Ovary (tissue), 9 donors: ENCODE results near the gene ADO. TPM values are rescaled to one million over a fixed set of nuclear protein-coding genes. Genes with fewer than 3 reads are reported as not detected.

Source experiments
- DNase-seq, 5 donors: peaks; one replicate each; pipeline ENCODE4 v3.0.0-alpha.2; 2019 to 2020
- H3K27ac ChIP-seq, 2 donors: fragments of 200-600 bp; one replicate each; pipeline versions ENCODE4 v1.5.1 to v1.8.0; 2019 to 2022
- H3K27me3 ChIP-seq: fragments of 200-600 bp; one replicate; pipeline ENCODE4 v1.8.0; 2022
- H3K36me3 ChIP-seq: fragments of 200-600 bp; sonication (generic); one replicate; pipeline ENCODE4 v1.5.1; 2019
- H3K4me1 ChIP-seq: one replicate; pipeline ENCODE4 v1.8.1; 2013; ENCODE audit warnings: mild to moderate bottlenecking, moderate library complexity; ENCODE audit not compliant: insufficient read depth
- H3K4me3 ChIP-seq: fragments of 200-600 bp; sonication (generic); one replicate; pipeline ENCODE4 v1.5.1; 2017
- H3K9me3 ChIP-seq, 2 donors: fragments of 200-600 bp in 1 of 2; sonication (generic) in 1 of 2; one replicate each; pipeline versions ENCODE4 v1.5.1 to v1.8.1; 2013 to 2019; ENCODE audit warnings: mild to moderate bottlenecking in 1 of 2, moderate library complexity in 1 of 2
- EP300 ChIP-seq: sonication (generic); formaldehyde crosslinking; IDR thresholded peaks from one replicate; pipeline ENCODE4 v1.6.1; 2017; ENCODE audit warnings: antibody characterized with exemption
- POLR2A ChIP-seq: fragments of 450-650 bp; IDR thresholded peaks from one replicate; pipeline ENCODE4 v1.6.1; 2017; ENCODE audit warnings: antibody characterized with exemption, mild to moderate bottlenecking, moderate library complexity
- WGBS, 3 donors: extraction: QIAGEN DNeasy Blood & Tissue Kit in 1 of 3; methylation state at CpG; one replicate each; pipeline versions ENCODE4 v1.1.5 to v1.1.7; 2013 to 2017; 5-methylcytosine and 5-hydroxymethylcytosine counted together
- intact Hi-C, 4 donors: fragments of 100-400 bp; cut with DNase I; formaldehyde crosslinking; loops; one replicate each; pipeline versions ENCODE4 v1.11.0 to v1.15.1; 2022 to 2023
- polyA plus RNA-seq, 2 donors: library from polyadenylated mRNA; stranded (reverse); fragments of 200-250 nt in 1 of 2; fragments of 350-450 nt in 1 of 2; fragmentation: Illumina TruSeq in 1 of 2; extraction: RNeasy Lipid Tissue Mini Kit (QIAGEN cat#74804) in 1 of 2; gene quantifications; one replicate each; pipeline ENCODE4 v1.2.3, GENCODE V29; 2013 to 2014
- total RNA-seq, 7 donors: library from RNA; depleted of rRNA in 2 of 7; stranded (reverse); fragments of >200 nt in 2 of 7; fragmentation: NEBNext Ultra II Directional in 3 of 7; extraction: Animal tissue kit (Norgen Biotek cat#: 25700) in 3 of 7; gene quantifications; one replicate each; pipeline versions ENCODE4 v1.1.0 to v1.2.4, GENCODE V29; 2016 to 2023
- TF ChIP-seq, protein P1 (sequence below), 3 donors: fragments of 450-650 bp in 2 of 3; fragments of 200-600 bp in 1 of 3; IDR thresholded peaks; one replicate each; pipeline versions ENCODE4 v1.5.1 to v1.8.0; 2016 to 2022; ENCODE audit warnings: antibody characterized with exemption in 3 of 3, mild to moderate bottlenecking in 1 of 3
- donor health status: DM: no; HTN: no; CAD: no; lungs with moderate emphysema.
- donor health status: DM: no; HTN: no; CAD: no.
- donor health status: Bipolar disorder and iron deficiency.
- donor health status: DM: yes; HTN: yes; CAD: no.
- donor health status: DM: no; HTN: no; CAD: no.
- donor health status: DM: yes; HTN: yes; CAD: no.

ADO gene
- total and polyA plus RNA-seq, 9 donors: 9.7 to 31.1 (median 22.2) TPM

DNA sequence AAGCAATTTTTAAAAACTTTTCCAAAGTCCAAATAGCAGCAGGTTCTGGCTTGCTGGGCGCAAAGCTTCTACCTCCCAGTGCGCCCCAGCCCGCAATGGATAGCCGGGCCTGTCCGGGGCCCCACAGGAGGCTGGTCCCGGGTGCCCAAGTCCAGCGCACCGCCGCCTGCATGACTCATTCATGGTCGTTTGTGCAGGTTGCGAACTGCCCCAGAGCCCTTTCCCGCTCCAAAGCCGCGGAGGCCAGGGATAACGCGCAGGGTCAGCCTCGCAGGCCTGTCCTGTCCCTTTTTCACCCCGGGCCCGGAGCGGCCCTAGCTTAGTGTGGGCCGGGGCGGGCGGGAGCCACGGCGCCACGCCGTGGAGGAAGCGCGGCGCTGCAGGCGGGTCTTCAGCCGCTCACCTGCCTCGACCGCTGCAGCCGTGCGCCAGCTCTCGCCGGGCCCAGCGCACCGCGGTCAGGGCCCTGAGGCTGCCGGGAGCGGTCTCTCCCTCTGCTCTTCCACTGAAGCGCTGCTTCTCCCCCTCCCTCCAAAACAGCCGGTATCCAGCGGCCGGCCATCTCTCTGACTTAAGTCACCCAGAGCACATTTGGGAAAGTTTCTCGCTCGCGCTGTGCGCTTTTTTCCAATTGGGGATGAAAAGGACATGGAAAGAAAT is 13.4 kb downstream of the ADO start:
- intact Hi-C loops: loop anchor here in 2 of 4 donors (10.0 kb wide), 2 partner anchors 317 to 337 kb away; partner anchors contain the start of gene NRBF2 (in 1 of the 2)
- Histone ChIP-seq H3K4me3 (peak overlapping the region; percentile 81), H3K9me3 (no peaks in the 10 kb centered on the region), H3K36me3 (no peaks in the 10 kb centered on the region), H3K27ac (peak overlapping the region; percentile 16 to 81), H3K27me3 (no peaks in the 10 kb centered on the region), H3K4me1 (peaks cover 18% of the 10 kb centered on the region)
- peak; percentile 52 to 82 (median 71) for DNase-seq
- WGBS, 3 donors: 0 to 1% (median 1%) methylated on average over 43 to 51 of the region's 51 CpGs
- no peak for TF ChIP-seq POLR2A
- no peak for TF ChIP-seq EP300
- TF ChIP-seq, protein P1, sequence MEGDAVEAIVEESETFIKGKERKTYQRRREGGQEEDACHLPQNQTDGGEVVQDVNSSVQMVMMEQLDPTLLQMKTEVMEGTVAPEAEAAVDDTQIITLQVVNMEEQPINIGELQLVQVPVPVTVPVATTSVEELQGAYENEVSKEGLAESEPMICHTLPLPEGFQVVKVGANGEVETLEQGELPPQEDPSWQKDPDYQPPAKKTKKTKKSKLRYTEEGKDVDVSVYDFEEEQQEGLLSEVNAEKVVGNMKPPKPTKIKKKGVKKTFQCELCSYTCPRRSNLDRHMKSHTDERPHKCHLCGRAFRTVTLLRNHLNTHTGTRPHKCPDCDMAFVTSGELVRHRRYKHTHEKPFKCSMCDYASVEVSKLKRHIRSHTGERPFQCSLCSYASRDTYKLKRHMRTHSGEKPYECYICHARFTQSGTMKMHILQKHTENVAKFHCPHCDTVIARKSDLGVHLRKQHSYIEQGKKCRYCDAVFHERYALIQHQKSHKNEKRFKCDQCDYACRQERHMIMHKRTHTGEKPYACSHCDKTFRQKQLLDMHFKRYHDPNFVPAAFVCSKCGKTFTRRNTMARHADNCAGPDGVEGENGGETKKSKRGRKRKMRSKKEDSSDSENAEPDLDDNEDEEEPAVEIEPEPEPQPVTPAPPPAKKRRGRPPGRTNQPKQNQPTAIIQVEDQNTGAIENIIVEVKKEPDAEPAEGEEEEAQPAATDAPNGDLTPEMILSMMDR (IDR thresholded peaks at IDR 0.05): peak; percentile 64 to 80 (median 69)

DNA sequence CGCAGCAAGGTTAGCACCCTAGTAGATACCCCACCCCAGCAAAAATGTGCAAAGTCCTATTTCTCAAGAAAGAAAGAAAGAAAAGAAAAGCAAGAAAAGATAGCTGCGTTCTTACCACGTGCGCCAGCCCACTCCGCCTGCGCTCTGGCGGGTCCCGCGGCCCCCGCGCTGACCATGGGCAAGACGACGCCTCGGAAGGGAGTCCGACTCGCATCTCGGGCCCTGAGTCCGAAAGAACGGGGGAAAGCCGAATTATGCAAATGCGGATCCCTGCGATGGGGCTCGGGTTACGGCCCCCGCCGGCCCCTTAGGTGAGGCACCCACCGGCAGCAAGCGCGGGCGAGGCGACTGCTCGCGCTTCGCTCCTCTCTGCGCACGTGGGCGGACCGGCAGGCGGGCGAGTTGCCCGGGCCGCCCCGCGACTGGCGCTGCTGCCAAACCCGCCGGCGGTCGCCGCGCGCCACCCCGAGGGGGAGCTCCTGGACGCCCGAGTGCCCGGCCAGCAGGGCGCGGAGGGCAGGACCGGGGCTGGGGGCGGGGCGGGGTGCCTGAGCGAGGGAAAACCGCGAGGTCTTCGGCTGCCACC is 14.0 kb downstream of the ADO start:
- TF ChIP-seq POLR2A (no peak), EP300 (no peak)
- TF ChIP-seq, protein P1 (IDR thresholded peaks at IDR 0.05): no peak
- H3K27me3 ChIP-seq: no peaks in the 10 kb centered on the region

DNA sequence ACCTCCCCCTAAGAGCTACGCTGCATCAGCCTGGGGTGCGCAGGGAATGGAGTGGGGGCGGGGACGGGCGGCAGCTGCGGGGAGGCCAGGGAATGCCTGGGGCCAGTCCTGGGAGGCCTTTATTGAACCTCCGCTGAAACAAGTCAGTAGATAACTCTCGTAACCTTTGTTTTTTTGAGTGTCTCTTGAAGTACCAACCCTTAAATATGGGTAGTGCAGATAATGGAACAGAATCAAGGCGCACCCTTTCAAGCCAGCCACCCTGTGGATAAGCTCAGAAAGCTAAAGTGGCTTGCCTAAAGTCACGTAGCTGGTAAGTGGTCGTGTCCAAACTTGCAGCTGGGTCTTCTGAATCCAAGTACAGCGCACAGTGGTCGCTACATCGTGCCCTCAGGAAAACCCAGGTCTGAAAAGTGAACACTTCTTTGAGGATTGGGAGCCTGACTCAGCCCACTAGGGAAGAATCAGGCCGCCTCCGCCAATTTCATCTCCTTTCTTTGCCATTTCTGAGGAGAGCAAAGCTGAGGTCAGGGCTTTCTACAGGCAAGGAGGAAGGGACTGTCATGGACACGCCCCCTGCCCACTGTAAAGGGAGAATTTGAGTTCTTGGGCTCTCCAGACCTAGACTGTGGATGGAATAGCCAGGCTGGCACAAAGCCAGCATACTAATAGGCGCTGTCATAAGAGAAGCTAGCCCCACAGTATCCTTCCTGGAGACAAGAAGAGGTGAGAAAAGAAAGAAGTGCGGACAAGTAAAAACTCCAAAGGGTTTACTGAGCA is 14.8 kb downstream of the ADO start:
- 47 to 54% (median 51%) methylated on average over 19 of the region's 19 CpGs for WGBS, 3 donors
- H3K36me3 ChIP-seq: no peaks in the 10 kb centered on the region
- intact Hi-C loops: loop anchor here in 2 of 4 donors (10.0 kb wide), 2 partner anchors 315 to 335 kb away; partner anchors contain the start of gene NRBF2 (in 1 of the 2)
- peak overlapping the region; percentile 81 for H3K4me3 ChIP-seq
- no peak for TF ChIP-seq EP300
- TF ChIP-seq, protein P1 (IDR thresholded peaks at IDR 0.05): no peak
- peak in 1 of 5 donors; percentile 16 for DNase-seq
- H3K9me3 ChIP-seq: no peaks in the 10 kb centered on the region
- no peak overlapping the region for H3K27ac ChIP-seq
- H3K4me1 ChIP-seq: peaks cover 17% of the 10 kb centered on the region
- H3K27me3 ChIP-seq: no peaks in the 10 kb centered on the region

More for the DNA sequence above, 14.0 kb downstream of the ADO start:
- no peaks in the 10 kb centered on the region for H3K36me3 ChIP-seq
- peak overlapping the region; percentile 81 for H3K4me3 ChIP-seq
- peaks cover 18% of the 10 kb centered on the region for H3K4me1 ChIP-seq
- H3K9me3 ChIP-seq: no peaks in the 10 kb centered on the region
- 1 to 6% (median 3%) methylated on average over 58 to 65 of the region's 65 CpGs for WGBS, 3 donors
- peak overlapping the region in 1 of 2 donors; percentile 16 for H3K27ac ChIP-seq
- peak in 4 of 5 donors; percentile 25 to 55 (median 47) for DNase-seq
- intact Hi-C loops: loop anchor here in 2 of 4 donors (10.0 kb wide), 2 partner anchors 316 to 336 kb away; partner anchors contain the start of gene NRBF2 (in 1 of the 2)

DNA sequence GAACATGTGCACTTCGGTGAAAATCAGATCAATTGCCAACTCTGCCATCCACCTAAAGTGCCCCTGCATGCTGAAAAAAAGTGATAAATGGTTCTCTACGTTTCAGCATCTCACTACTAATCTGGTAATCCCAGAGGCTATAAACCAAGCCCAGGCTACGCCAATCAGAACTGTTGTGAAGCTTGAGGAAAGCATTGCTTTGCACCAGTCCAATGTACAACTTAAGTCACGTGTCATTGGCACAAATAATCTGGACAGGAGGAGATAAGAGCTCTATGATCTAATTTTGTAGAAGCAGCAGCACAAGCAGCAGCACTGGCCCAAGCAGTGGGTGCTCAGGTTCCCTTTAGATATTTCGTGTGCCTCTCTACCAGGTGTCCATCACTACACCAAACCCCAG is 16.1 kb downstream of the ADO start:
- Histone ChIP-seq H3K9me3 (no peaks in the 10 kb centered on the region), H3K4me1 (peaks cover 8% of the 10 kb centered on the region), H3K27ac (no peak overlapping the region), H3K4me3 (no peak overlapping the region), H3K36me3 (no peaks in the 10 kb centered on the region), H3K27me3 (no peaks in the 10 kb centered on the region)
- TF ChIP-seq, protein P1 (IDR thresholded peaks at IDR 0.05): no peak
- TF ChIP-seq EP300 (no peak), POLR2A (no peak)
- no peak for DNase-seq
- WGBS, 3 donors: 74 to 89% (median 76%) methylated on average over 5 of the region's 5 CpGs
- intact Hi-C loops: no loop called here
